Transverse colon (tissue), 4 donors: ENCODE measurements around the gene PRDM1. TPM values are rescaled to one million over a fixed set of nuclear protein-coding genes. Genes with fewer than 3 reads are reported as not detected.

Experiments used
- DNase-seq: peaks from one replicate; pipeline ENCODE4 v3.0.0-alpha.2; 2019
- H3K27ac ChIP-seq, 4 donors: fragments of 200-600 bp; sonication (generic); 2 replicates each; pipeline ENCODE4 v1.5.1; 2016 to 2018; ENCODE audit warnings: inconsistent platforms in 4 of 4
- H3K27me3 ChIP-seq: fragments of 200-600 bp; sonication (generic); 2 replicates; pipeline ENCODE4 v1.5.1; 2017; ENCODE audit warnings: inconsistent platforms
- H3K36me3 ChIP-seq, 4 donors: fragments of 200-600 bp; sonication (generic); 2 replicates each; pipeline ENCODE4 v1.5.1; 2017 to 2019; ENCODE audit warnings: inconsistent platforms in 4 of 4
- H3K4me1 ChIP-seq, 4 donors: fragments of 200-600 bp; sonication (generic); 2 replicates each; pipeline ENCODE4 v1.5.1; 2017 to 2020; ENCODE audit warnings: inconsistent platforms in 4 of 4
- H3K4me3 ChIP-seq, 4 donors: fragments of 200-600 bp; sonication (generic); 1 replicate in 1 of 4; 2 replicates in 3 of 4; pipeline versions ENCODE4 v1.5.1 to v1.6.1; 2017 to 2019; ENCODE audit warnings: inconsistent platforms in 4 of 4
- H3K9me3 ChIP-seq, 2 donors: fragments of 200-600 bp; sonication (generic); 2 replicates each; pipeline ENCODE4 v1.5.1; 2017 to 2019; ENCODE audit warnings: inconsistent platforms in 2 of 2
- CTCF ChIP-seq, 5 experiments: fragments of 200-600 bp in 3 of 5; fragments of 450-650 bp in 2 of 5; sonication (generic) in 3 of 5; IDR thresholded peaks; 1 replicate in 2 of 5; 2 replicates in 3 of 5; pipeline ENCODE4 v1.5.1; 2016 to 2017; ENCODE audit warnings: antibody characterized with exemption in 5 of 5, inconsistent platforms in 3 of 5, mild to moderate bottlenecking in 2 of 5, moderate library complexity in 1 of 5
- EP300 ChIP-seq: sonication (generic); formaldehyde crosslinking; IDR thresholded peaks from one replicate; pipeline ENCODE4 v1.6.1; 2017; ENCODE audit warnings: antibody characterized with exemption, low read depth
- POLR2A ChIP-seq: fragments of 450-650 bp; IDR thresholded peaks from one replicate; pipeline ENCODE4 v1.6.1; 2016; ENCODE audit warnings: antibody characterized with exemption, mild to moderate bottlenecking, moderate library complexity
- POLR2AphosphoS5 ChIP-seq, 3 donors: sonication (generic); formaldehyde crosslinking; IDR thresholded peaks; one replicate each; pipeline ENCODE4 v1.6.1; 2016; ENCODE audit warnings: antibody characterized with exemption in 3 of 3
- WGBS, 2 donors: methylation state at CpG; one replicate each; pipeline ENCODE4 v1.1.5; 2018; ENCODE audit warnings: low coverage in 1 of 2; 5-methylcytosine and 5-hydroxymethylcytosine counted together
- in situ Hi-C, 4 donors: fragments of 200-750 bp; cut with MboI; loops; one replicate each; pipeline versions ENCODE4 v1.15.0 to v1.15.1; 2017; ENCODE audit warnings: low sequenced_read_pairs in 3 of 4, low pct_ligation_motif_present in 1 of 4, low pct_unique_long_range_greater_than_20kb in 1 of 4
- intact Hi-C: fragments of 100-400 bp; cut with DNase I; formaldehyde crosslinking; loops from one replicate; pipeline ENCODE4 v1.15.1; 2023; ENCODE audit warnings: low total_unique reads
- total RNA-seq, 4 donors: library from RNA; depleted of rRNA; stranded (reverse); fragments of >200 nt; gene quantifications; one replicate each; pipeline ENCODE4 v1.1.0, GENCODE V29; 2016

The PRDM1 gene
- total RNA-seq, 4 donors from 2014 or later, result 2.4 to 32.4 (median 18.6) TPM

- no peak overlapping the region for H3K4me3 ChIP-seq
- WGBS, 2 donors, result 82% methylated on average over 4 of the region's 4 CpGs
- DNase-seq, result no peak
- no peaks in the 10 kb centered on the region for H3K36me3 ChIP-seq
- intact Hi-C loops, result no loop called here
- in situ Hi-C loops, result loop anchor here in 1 of 4 donors (25.0 kb wide), 1 partner anchor 563 kb away; no protein-coding TSS in a partner anchor
- H3K4me1 ChIP-seq, result peaks cover 0 to 4% (median 0%) of the 10 kb centered on the region in 4 donors
- no peak overlapping the region for H3K27ac ChIP-seq
- no peaks in the 10 kb centered on the region for H3K9me3 ChIP-seq
- no peaks in the 10 kb centered on the region for H3K27me3 ChIP-seq
- no peak for TF ChIP-seq EP300
- no peak for TF ChIP-seq CTCF (IDR thresholded peaks at IDR 0.05)
- no peak for TF ChIP-seq POLR2AphosphoS5 (IDR thresholded peaks at IDR 0.05)
- no peak for TF ChIP-seq POLR2A
Observed at GRCh38 chr6:106050538-106050937, 35.6 kb upstream of the PRDM1 start.

- WGBS, 2 donors, result 80 to 81% methylated on average over 2 to 3 of the region's 3 CpGs
- DNase-seq, result no peak
- TF ChIP-seq EP300 (no peak), POLR2AphosphoS5 (IDR thresholded peaks at IDR 0.05) (no peak), POLR2A (no peak), CTCF (IDR thresholded peaks at IDR 0.05) (no peak)
- no peak overlapping the region for H3K27ac ChIP-seq
- intact Hi-C loops, result no loop called here
- H3K4me1 ChIP-seq, result peaks cover 0 to 6% (median under 1%) of the 10 kb centered on the region in 4 donors
- H3K9me3 ChIP-seq, result no peaks in the 10 kb centered on the region
- no peak overlapping the region for H3K4me3 ChIP-seq
- in situ Hi-C loops, result loop anchor here in 1 of 4 donors (25.0 kb wide), 1 partner anchor 564 kb away; no protein-coding TSS in a partner anchor
- H3K36me3 ChIP-seq, result no peaks in the 10 kb centered on the region
- no peaks in the 10 kb centered on the region for H3K27me3 ChIP-seq
Observed at GRCh38 chr6:106051226-106051625, 34.9 kb upstream of the PRDM1 start.

GRCh38 chr6:106053484-106054205 is 32.5 kb upstream of the PRDM1 start:
- Histone ChIP-seq H3K27ac (no peak overlapping the region), H3K4me3 (no peak overlapping the region), H3K27me3 (no peaks in the 10 kb centered on the region), H3K9me3 (no peaks in the 10 kb centered on the region), H3K4me1 (peaks cover 0 to 15% (median 4%) of the 10 kb centered on the region in 4 donors), H3K36me3 (no peaks in the 10 kb centered on the region)
- WGBS, 2 donors, result 52 to 56% methylated on average over 3 of the region's 3 CpGs
- in situ Hi-C loops, result loop anchor here in 1 of 4 donors (25.0 kb wide), 1 partner anchor 566 kb away; no protein-coding TSS in a partner anchor
- TF ChIP-seq POLR2A (no peak), POLR2AphosphoS5 (IDR thresholded peaks at IDR 0.05) (no peak)
- DNase-seq, result no peak
- intact Hi-C loops, result no loop called here

- H3K4me3 ChIP-seq, result no peak overlapping the region
- H3K4me1 ChIP-seq, result peaks cover 0 to 15% (median 4%) of the 10 kb centered on the region in 4 donors
- DNase-seq, result no peak
- TF ChIP-seq EP300 (no peak), CTCF (IDR thresholded peaks at IDR 0.05) (no peak), POLR2AphosphoS5 (IDR thresholded peaks at IDR 0.05) (no peak), POLR2A (no peak)
- H3K36me3 ChIP-seq, result no peaks in the 10 kb centered on the region
- H3K27ac ChIP-seq, result no peak overlapping the region
- in situ Hi-C loops (loop anchor here in 1 of 4 donors (25.0 kb wide), 1 partner anchor 568 kb away; no protein-coding TSS in a partner anchor), intact Hi-C loops (no loop called here)
- 58 to 59% methylated on average over 4 of the region's 4 CpGs for WGBS, 2 donors
- no peaks in the 10 kb centered on the region for H3K27me3 ChIP-seq
- H3K9me3 ChIP-seq, result no peaks in the 10 kb centered on the region
Observed at GRCh38 chr6:106055489-106055888, 30.6 kb upstream of the PRDM1 start.
